Ishikawa (cell line): ENCODE measurements around the gene TYMP.
A peak's percentile ranks its signal among the peaks of the same experiment; 100 is the strongest.

Source experiments
- CEBPB ChIP-seq: IDR thresholded peaks from 2 replicates; pipeline ENCODE4 v1.6.1; 2012
- CREB1 ChIP-seq: IDR thresholded peaks from 2 replicates; pipeline ENCODE4 v1.6.1; 2012; ENCODE audit warnings: low read depth
- EGR1 ChIP-seq: IDR thresholded peaks from 2 replicates; pipeline ENCODE4 v1.6.1; 2012
- EP300 ChIP-seq: IDR thresholded peaks from 2 replicates; pipeline ENCODE4 v1.6.1; 2012; ENCODE audit warnings: borderline replicate concordance
- FOXM1 ChIP-seq: IDR thresholded peaks from 2 replicates; pipeline ENCODE4 v1.6.1; 2012; ENCODE audit warnings: low read depth, borderline replicate concordance
- MAX ChIP-seq: IDR thresholded peaks from 2 replicates; pipeline ENCODE4 v1.6.1; 2012
- NFIC ChIP-seq: IDR thresholded peaks from 2 replicates; pipeline ENCODE4 v1.6.1; 2012
- RAD21 ChIP-seq: IDR thresholded peaks from 2 replicates; pipeline ENCODE4 v1.6.1; 2012; ENCODE audit warnings: low read depth
- REST ChIP-seq: IDR thresholded peaks from 2 replicates; pipeline ENCODE4 v1.6.1; 2012; ENCODE audit warnings: low read depth, mild to moderate bottlenecking
- TAF1 ChIP-seq: IDR thresholded peaks from 2 replicates; pipeline ENCODE4 v1.6.1; 2012; ENCODE audit warnings: low read depth, mild to moderate bottlenecking
- TCF12 ChIP-seq: IDR thresholded peaks from 2 replicates; pipeline ENCODE4 v1.6.1; 2012; ENCODE audit warnings: low read depth
- TEAD4 ChIP-seq: IDR thresholded peaks from 2 replicates; pipeline ENCODE4 v1.6.1; 2012
- USF1 ChIP-seq: IDR thresholded peaks from 2 replicates; pipeline ENCODE4 v1.6.1; 2012
- YY1 ChIP-seq: IDR thresholded peaks from 2 replicates; pipeline ENCODE4 v1.6.1; 2012; ENCODE audit warnings: low read depth
- ZBTB7A ChIP-seq: IDR thresholded peaks from 2 replicates; pipeline ENCODE4 v1.6.1; 2012; ENCODE audit warnings: low read depth

The TYMP gene

GRCh38 chr22:50571264-50572175 is 41.7 kb upstream of the TYMP start:
- no peak for TF ChIP-seq YY1
- TF ChIP-seq TAF1: no peak
- no peak for TF ChIP-seq REST
- TF ChIP-seq FOXM1: no peak
- TF ChIP-seq EP300: no peak
- no peak for TF ChIP-seq ZBTB7A
- TF ChIP-seq RAD21: no peak
- no peak for TF ChIP-seq USF1

- TF ChIP-seq YY1: no peak
- no peak for TF ChIP-seq EP300
- no peak for TF ChIP-seq CREB1
- no peak for TF ChIP-seq FOXM1
- no peak for TF ChIP-seq NFIC
- TF ChIP-seq TCF12: no peak
- TF ChIP-seq MAX: no peak
- no peak for TF ChIP-seq RAD21
- no peak for TF ChIP-seq EGR1
- TF ChIP-seq TEAD4: no peak
- no peak for TF ChIP-seq REST
- no peak for TF ChIP-seq ZBTB7A
- no peak for TF ChIP-seq CEBPB
- no peak for TF ChIP-seq USF1
- no peak for TF ChIP-seq TAF1
Measured at GRCh38 chr22:50570861-50571260, 41.0 kb upstream of the TYMP start.

GRCh38 chr22:50569896-50570535 is 40.2 kb upstream of the TYMP start:
- no peak for TF ChIP-seq USF1
- TF ChIP-seq TEAD4: peak; percentile 24; the same call in 1 of the 2 replicates
- 0 out of 2 replicates have a peak, but pooled peaks have one; percentile 17 for TF ChIP-seq MAX

- no peak for TF ChIP-seq EGR1
- TF ChIP-seq TAF1: no peak
- no peak for TF ChIP-seq REST
- TF ChIP-seq MAX: no peak
- no peak for TF ChIP-seq CREB1
- TF ChIP-seq CEBPB: no peak
- TF ChIP-seq ZBTB7A: no peak
- TF ChIP-seq TEAD4: no peak
- TF ChIP-seq NFIC: no peak
Measured at GRCh38 chr22:50569041-50569459, 39.2 kb upstream of the TYMP start.
